ENCODE results near the gene ADD1. TPM values are rescaled to one million over a fixed set of nuclear protein-coding genes. Genes with fewer than 3 reads are reported as not detected.

The ADD1 gene
- polyA plus RNA-seq, 3 donors: 224 to 234 (median 228) TPM

DNA sequence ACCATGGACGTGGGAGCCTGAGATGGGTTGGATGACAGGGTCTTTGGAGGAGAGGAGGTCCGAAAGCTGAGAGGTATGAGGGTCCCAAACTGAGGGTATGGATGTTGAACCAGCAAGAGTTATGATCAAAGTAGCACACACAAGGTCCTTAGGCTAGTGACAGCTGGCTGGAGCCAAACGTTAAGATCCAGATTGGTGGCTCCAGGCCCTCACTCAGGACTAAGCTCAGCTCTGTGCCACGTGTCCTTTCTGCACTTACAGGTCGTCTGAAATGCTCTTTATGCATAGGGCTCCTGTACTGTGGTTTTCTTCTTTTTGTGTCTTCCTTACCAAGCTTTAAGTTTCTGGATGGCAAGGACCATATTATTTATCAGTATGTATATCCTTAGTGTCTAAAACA is 35.4 kb downstream of the ADD1 start:
- DNase-seq (ENCODE audit: low read depth in 3 of 3, low spot score in 2 of 3): no peak

DNA sequence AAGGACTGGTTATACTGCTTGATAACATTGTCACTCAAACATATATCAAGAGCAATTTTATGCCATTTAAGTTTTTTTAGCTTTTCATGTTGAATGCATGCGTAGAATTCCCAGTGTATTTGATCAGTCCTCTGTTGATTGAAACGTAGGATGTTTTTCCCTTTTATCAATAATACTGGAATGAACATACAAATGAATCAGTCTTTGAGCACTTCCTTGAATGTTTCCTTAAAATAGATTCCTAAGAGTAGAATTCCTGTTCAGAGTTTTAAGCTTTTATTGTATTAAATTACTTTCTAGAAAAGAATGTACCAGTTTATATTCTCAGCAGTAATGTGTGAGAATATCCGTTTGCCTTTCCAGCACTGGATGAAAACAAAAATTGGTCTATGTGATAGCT is 37.8 kb downstream of the ADD1 start:
- DNase-seq (ENCODE audit: low read depth in 3 of 3, low spot score in 2 of 3): no peak

DNA sequence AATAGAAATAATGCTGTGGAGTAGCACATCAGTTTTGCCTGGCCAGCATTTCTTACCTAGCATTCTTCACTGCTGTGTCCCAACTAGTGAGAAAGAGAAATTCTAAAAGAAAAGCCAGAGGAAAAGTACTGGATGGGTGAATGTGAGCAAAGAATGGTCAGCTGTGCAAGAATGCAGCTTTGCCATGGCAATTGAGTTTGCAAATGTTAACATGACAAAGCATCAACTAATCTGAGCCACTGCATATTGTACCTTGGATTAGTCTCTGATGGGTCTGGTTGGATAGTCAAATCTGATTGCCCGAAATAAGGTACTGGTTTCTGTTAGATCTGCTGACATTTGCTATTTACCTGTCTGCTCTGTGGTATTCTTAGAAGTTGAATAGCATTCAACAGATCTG is 38.7 kb downstream of the ADD1 start:
- DNase-seq (ENCODE audit: low read depth in 3 of 3, low spot score in 2 of 3): no peak

DNA sequence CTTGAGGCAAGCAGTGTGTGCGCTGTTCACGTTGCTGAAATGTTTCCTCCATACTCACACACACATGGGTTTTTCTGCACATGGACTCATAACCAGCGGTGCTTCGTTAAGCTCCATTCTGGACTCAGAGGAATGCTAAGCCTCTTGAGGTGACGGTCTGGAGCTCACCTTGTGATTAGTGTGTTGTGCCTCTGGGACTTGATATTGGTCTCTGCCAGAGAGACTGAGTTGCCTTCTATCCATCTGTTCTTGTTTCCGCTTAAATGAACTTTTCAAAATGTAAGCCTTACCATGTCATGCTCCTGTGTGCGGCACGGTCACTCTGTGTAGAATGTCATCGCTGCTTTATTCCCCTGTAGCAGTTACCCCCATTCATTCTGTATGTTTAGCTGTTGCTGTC is 42.5 kb downstream of the ADD1 start:
- no peak for DNase-seq (ENCODE audit: low read depth in 3 of 3, low spot score in 2 of 3)

DNA sequence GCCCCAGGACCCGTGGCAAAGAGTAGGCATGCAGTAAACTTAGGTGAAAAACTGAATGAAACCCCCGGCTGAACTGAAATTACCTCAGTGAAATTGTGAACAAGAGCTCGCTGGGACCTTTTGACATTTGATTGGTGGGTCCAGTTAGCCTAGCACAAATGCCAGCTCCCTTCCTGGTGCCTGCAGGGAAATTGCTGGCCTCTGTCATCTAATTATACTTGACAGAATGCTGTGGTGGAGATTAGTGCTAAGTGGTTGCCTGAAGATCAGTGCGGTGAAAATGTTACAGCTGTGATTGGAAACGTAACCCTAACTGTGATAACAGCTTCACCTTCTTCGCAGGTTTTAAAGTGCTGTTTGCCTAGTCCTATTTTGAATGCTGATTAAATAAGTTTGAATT is 43.0 kb downstream of the ADD1 start:
- no peak for DNase-seq (ENCODE audit: low read depth in 3 of 3, low spot score in 2 of 3)

DNA sequence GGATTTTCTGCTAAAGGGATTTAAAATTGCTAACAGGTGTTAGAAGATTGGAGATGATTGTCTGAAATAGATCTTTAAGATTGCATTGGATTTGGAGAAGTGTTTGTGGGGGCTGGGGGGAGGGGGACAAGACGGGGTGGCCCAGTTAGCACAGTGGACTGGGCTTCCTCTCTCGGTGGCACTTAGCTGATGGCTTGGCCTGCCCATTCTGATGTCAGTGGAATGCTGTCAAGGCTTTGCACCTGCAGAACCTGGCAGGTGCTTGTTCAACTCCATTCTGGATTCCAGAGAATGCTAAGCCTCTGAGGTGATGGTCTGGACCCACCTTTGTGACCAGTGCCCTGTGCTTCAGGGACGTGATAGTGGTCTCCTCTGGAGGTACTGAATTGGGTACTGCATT is 43.7 kb downstream of the ADD1 start:
- DNase-seq (ENCODE audit: low read depth in 3 of 3, low spot score in 2 of 3): no peak

DNA sequence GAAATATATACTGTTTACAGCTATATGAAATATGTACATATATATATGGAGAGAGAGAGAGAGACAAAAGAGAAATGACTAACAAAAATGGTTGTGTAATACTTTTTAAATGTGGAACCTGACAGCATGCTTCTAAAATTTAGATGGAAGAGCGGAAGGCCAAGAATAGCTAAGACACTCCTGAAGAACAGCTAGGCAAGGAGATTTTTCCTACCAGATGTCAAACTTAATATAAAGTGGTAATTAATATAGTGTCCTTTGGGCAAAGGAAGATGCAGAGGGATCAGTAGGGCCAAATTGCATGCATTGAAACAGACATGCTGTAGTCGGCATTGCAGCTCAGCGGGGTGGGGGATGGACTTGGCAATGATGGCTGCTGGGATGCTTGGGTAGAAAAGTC is 45.2 kb downstream of the ADD1 start:
- no peak for DNase-seq (ENCODE audit: low read depth in 3 of 3, low spot score in 2 of 3)

DNA sequence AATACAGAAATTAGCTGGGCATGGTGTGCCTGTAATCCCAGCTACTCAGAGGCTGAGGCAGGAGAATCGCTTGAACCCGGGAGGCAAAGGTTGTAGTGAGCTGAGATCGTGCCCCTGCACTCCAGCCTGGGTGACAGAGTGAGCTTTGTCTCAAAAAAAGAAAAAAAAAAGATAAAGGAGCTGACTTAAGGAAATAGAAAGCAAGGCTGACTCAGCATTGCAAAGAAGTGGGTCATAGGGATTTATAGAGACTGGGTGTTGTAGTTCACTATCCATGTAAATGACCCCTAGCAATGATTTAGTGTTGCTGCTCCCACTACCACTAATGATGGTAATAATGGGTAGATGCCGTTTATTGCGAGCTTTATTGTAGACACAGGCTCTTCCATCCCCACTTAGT is 47.6 kb downstream of the ADD1 start:
- DNase-seq (ENCODE audit: low read depth in 3 of 3, low spot score in 2 of 3): no peak

DNA sequence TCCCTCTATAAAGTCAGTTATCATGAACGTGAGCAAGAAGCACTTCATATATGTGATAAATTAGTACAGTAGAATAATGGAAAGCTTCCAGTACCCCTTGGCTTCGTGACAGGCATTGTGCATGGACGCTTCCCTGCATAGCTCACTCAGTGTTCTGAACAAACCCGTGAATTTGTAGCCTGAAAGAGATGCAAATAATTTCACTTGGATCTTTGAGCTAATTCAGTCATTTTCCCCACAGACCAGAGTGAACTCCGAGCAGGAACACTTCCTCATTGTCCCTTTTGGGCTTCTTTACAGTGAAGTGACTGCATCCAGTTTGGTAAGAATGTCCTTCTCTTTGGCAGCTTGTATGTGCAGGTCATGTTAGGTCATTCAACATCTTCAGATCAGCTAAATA is 50.1 kb downstream of the ADD1 start:
- DNase-seq (ENCODE audit: low read depth in 3 of 3, low spot score in 2 of 3): no peak

DNA sequence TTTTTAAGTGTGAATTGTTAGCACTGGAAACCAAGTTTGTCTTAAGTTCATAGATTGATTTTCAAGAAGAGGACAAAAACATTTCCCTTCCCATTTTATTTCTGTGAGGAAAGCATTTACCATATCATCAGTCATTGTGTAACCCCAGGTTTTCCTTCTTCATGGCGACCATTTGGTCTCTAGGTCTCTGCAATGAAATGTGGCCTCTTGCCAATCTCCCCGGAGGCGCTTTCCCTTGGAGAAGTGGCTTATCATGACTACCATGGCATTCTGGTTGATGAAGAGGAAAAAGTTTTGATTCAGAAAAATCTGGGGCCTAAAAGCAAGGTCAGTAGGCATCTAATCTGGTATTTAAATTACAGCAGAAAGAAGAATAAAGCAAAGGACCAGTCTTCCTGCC is 54.4 kb downstream of the ADD1 start:
- no peak for DNase-seq (ENCODE audit: low read depth in 3 of 3, low spot score in 2 of 3)

DNA sequence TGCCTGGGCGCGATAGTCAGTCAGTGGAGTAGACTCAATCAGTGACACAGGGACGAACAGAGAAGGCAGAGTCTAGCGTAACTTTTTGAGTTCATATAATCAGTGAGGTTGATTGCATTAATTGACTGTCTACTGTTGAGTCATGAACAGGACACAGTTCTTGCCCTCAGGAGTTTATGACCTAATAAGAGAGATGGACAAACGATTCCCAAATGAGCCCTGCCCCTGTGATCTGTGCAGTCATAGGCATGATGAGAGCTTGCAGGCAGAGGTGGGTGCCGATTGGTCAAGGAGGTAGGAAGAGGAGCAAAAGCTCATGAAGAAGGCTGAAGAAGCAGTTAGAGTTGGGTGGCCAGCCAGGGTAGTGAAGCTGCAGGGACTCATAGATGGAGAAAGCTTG is 57.1 kb downstream of the ADD1 start:
- no peak for DNase-seq (ENCODE audit: low read depth in 3 of 3, low spot score in 2 of 3)

DNA sequence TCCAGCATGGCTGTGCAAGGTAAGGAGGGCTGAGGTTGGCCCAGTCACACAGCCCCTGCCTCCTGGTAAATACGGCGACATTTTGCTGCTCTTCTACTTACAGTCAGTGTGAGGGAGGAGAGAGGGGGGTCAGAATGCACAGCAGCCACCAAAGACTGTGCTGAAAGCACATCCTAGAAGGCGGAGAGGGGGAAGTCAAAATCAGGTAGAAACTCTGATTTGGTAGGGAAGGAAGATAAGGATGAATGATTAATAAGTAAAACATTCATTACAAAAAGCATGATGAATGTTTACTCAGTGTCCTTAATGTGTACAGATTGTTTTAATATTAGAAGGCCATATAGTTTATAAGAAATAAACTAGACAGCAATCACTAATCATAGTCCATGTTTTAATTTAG is 57.5 kb downstream of the ADD1 start:
- no peak for DNase-seq (ENCODE audit: low read depth in 3 of 3, low spot score in 2 of 3)

DNA sequence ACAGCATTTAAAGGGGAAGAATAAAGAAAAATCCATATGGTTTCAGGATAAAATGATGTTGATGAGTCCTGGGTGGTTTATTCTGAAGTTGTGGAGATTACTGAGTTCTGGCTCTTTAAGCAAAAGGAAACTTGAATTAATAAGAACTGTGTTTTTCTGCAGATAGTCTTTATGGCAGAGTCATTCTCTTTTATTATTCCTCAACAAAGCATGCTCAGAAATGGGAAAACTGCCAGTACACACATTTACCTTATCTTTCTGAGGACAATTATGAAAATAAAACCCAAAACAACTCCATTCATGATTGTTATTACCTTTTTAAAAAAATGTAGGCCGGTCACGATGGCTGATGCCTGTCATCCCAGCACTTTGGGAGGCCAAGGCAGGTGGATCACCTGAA is 58.5 kb downstream of the ADD1 start:
- DNase-seq (ENCODE audit: low read depth in 3 of 3, low spot score in 2 of 3): no peak

DNA sequence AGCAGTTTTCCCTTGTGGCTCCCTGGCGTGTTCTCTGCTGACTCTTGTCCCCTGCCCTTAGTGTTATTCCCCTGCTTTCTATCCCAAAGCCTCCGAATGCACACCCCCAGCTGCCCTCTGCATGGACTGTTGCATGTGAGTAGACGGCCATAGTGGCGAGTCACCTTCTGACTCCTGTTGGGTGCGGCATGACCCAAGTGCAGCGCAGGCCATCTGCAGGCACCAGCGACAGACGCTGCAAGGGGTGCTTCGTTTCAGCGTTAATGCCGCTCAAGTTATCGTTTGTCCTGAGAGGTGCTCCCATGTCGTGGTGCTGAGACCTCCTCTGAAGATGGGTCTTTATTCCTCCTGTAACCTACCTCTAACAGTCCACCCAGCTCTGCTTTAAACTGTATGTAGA is 61.9 kb downstream of the ADD1 start:
- DNase-seq (ENCODE audit: low read depth in 3 of 3, low spot score in 2 of 3): no peak

DNA sequence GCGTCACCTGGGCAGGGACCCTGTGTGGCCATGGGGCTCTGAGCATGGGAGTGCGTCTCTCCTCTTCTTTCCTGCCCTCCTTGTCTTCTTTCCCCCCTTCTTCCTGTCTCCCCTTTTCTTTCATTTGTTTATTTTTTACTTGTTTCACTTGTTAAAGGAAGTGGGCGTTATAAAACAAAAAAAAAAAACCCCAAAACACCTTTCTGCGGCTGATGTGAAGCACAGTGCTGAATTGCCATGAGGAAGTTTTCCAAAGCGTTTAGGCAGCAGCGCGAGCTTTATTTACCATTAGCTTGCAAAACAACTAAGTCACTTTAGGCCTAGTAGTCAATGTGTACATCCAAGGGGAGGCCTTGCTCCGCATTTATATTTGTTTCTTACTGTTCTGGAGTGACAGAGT is 62.6 kb downstream of the ADD1 start:
- no peak for DNase-seq (ENCODE audit: low read depth in 3 of 3, low spot score in 2 of 3)

DNA sequence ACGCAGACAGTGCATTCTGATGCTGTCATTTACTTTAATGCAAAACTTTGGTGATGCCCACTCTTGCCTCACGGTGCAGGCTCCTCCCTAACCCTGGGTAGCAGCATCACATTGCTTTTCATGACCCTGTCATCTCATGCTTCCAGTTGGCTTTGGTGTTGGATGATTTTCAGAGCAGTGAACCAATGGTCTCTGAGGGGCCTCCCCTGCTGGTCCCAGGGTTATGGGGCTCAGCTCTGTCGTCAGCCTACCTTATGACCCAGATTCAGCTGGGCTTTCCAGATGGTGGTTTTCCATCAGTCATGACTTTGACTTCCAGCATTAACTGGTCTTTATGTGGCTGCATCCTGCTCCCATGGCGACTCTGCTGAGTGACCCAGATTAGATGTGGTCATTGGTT is 63.6 kb downstream of the ADD1 start:
- DNase-seq (ENCODE audit: low read depth in 3 of 3, low spot score in 2 of 3): no peak

DNA sequence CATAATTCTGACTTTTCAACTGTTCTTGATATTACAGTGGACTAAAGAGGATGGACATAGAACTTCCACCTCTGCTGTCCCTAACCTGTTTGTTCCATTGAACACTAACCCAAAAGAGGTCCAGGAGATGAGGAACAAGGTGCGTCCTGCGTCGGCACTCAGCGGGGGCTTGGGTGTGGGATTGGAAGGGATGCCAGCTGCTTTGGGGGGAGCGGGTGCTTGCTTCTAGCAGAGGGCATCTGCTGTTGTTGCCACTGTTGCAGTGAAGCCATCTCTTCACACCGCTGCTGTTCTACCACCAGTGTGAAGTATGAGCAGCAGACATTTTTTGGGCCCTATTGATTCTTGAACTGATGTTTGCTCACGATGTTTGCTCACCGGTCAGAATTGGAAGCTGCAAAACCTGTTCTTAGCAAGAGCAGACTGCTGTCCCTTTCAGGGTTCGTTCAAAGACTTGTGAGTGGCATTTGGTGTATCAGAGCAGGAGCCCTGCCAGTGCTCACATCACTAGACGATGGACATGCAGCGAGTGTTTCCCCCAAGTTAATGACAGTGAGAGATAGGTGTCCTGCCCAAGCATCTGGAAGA is 64.2 kb downstream of the ADD1 start:
- DNase-seq (ENCODE audit: low read depth in 3 of 3, low spot score in 2 of 3): no peak

DNA sequence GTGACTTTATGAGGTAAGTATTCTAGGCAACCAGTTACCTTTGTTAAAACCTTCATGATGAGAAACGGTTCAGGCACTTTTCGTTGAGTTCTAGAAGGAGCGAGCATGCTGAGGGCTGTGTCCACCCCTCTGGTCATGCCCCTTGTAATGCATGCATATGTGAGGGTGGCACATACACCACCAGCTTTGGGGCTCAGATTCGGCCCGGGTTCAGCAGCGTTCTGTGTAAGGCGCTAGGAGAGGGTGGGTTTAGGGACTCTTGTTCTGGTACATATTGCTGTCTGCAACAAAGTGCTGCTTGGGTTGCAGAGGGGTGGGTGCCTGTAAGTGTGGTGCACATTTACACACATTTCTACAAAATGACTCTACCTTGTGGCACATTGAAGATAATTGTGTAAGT is 65.0 kb downstream of the ADD1 start:
- DNase-seq (ENCODE audit: low read depth in 3 of 3, low spot score in 2 of 3): no peak

DNA sequence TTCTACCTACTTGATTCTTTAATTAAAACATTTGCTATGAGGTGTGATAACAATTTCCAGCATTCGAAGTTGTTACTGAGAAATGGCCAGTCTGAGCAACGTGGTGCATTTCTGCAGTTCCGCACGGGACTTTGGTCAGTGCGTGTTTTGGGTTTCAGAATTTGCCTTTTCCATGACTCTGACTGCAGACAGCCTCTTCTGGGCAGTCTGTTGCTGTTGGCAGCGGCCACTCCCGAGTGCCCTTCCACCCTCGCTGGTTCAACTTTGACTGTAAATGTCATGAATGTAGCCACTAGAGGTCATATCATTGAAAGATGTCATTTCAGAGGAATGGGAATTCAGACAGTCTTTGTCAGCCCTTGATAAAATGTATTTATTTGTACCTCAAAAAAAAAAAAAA is 65.9 kb downstream of the ADD1 start:
- DNase-seq (ENCODE audit: low read depth in 3 of 3, low spot score in 2 of 3): no peak

DNA sequence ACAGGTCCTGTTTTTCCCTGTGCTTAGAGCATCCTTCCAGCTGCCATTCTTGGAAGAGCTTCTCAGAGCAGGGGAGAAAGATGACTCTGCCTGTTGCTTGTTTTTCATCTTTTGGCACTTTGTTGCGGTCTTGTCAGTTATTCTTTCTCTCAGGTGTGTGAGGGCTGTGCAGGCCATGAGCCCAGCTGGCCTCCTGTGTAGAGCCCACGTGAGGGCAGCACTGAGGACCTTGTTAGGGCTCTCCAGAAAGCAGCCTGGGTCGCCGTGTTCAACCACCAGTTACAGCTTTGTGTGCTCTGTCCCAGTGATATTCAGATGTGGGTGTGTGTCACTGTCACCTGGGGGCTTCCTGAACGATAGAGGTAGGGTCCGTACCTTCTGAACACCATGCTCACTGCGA is 66.8 kb downstream of the ADD1 start:
- no peak for DNase-seq (ENCODE audit: low read depth in 3 of 3, low spot score in 2 of 3)

DNA sequence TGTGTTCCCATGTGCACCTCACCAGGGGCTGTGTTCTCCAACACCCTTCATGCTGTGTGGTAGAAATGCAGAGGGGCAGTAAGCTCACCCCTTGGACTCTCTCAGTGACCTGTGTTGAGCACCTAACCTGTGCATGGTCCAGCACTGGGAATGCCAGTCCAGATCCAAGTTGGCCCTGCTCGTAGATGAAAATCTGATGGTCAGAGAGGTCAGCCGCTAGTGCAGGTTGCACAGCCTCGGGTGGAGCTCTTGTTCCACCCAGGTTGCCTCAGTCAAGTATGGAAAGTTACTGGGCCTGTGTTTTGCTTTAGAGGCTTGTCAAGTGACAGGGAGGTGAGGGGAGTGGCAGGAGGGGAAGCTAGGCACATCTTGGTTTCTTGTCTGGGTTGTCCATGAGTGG is 68.2 kb downstream of the ADD1 start:
- DNase-seq (ENCODE audit: low read depth in 3 of 3, low spot score in 2 of 3): no peak

DNA sequence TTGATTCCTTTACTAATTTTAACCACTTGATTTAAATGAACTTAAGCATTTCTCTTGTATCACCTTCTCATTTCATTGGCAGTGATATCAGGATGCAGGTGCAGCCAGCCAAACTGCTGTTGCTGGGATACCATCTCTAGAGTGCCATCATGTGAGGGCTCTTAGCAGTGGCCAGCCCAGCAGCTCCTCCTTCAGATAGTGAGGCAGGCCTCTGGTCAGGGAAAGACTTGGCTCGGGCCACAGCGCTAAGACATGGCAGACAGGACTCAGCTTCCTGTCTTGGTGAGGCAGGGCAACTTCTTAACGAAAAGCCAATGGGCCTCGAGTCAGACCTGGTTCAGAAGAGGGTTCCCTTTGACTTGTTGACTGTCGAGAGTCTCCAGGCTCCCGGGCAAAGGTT is 69.5 kb downstream of the ADD1 start:
- DNase-seq (ENCODE audit: low read depth in 3 of 3, low spot score in 2 of 3): no peak

DNA sequence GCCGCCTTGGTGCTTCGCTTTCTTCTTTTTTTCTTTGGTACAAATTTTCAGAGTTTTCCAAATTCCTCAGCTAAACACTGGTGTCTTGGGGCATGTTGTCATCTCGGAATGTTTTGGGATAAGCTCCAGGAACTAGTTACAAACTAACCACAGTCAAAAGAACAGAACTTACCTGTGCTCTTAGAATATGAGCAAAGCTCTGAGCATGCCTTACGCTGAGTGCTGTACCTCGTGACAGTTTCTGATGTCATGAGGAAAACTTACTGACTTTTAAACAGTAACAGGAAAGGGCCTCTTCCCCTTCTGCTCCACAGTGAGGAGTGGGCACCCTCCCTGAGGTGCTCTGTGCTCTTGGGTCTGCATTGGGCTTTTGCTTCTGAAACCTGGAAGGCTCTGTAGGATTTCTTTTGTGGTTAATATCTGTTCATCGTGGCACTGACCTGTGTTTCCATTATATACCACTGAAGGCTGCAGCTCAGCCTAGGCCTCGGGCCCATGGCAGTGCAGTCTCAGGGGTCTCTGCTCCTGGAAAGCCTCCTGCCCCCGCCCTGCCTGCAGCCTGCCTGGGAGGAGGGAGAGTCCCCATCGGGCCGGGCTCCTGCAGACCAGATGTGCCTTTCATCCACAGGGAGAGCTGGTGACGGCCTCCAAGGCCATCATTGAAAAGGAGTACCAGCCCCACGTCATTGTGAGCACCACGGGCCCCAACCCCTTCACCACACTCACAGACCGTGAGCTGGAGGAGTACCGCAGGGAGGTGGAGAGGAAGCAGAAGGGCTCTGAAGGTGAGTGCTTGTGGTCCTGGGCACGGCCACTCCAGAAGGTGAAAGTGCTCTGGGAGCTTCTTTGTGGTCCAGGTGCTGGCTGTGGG is 70.8 kb downstream of the ADD1 start:
- no peak for DNase-seq (ENCODE audit: low read depth in 3 of 3, low spot score in 2 of 3)
